ENCODE measurements around the gene SPTY2D1. TPM values are rescaled to one million over a fixed set of nuclear protein-coding genes. Genes with fewer than 3 reads are reported as not detected.

SPTY2D1 gene
- total RNA-seq, 1 experiment from 2014 or later = 23.7 TPM

- ChIA-PET CTCF (no interaction called here), POLR2A (ENCODE audit: unreplicated experiment) (no interaction called here)
- Histone ChIP-seq H3K27ac (no peak overlapping the region), H2AFZ (no peak overlapping the region), H3K9me3 (ENCODE audit: insufficient read depth, low read depth) (no peaks in the 10 kb centered on the region), H3K27me3 (ENCODE audit: insufficient read depth, low read depth) (no peaks in the 10 kb centered on the region), H3F3A (ENCODE audit: insufficient read depth, low read depth) (0 out of 2 replicates have a peak, but pooled peaks cover 3% of the 10 kb centered on the region), H3K4me2 (no peak overlapping the region), H3K36me3 (ENCODE audit: low read depth) (0 out of 2 replicates have a peak, but pooled peaks cover 8% of the 10 kb centered on the region), H3K79me2 (ENCODE audit: low read depth) (no peaks in the 10 kb centered on the region), H3K4me3 (no peak overlapping the region), H3K9me2 (ENCODE audit: insufficient read depth) (no peaks in the 10 kb centered on the region), H3K4me1 (replicated peaks; ENCODE audit: insufficient read depth) (no peaks in the 10 kb centered on the region), H4K20me1 (ENCODE audit: insufficient read depth) (no peaks in the 10 kb centered on the region)
- intact Hi-C loops (cut with micrococcal nuclease; ENCODE audit: unreplicated experiment) = no loop called here
- no TSS peak for BruUV-seq (replicated peaks)
- DNase-seq = no peak
- no peak for TF ChIP-seq EZH2 (IDR thresholded peaks at IDR 0.05; ENCODE audit: low read depth)
- no peak for TF ChIP-seq CTCF (conservative IDR thresholded peaks at IDR 0.05)
These were observed 70.9 kb downstream of the SPTY2D1 start for GRCh38 chr11:18563090-18563730.

Other genes starting within 250 kb of the SPTY2D1 start
- 716 and 962 TPM in 2 replicates for gene LDHA, start 239.8 kb downstream of the SPTY2D1 start, total RNA-seq (2021)
- gene LDHC, start 222.0 kb downstream of the SPTY2D1 start, total RNA-seq (2021) = not detected in 2 replicates
- gene LDHAL6A, start 178.5 kb downstream of the SPTY2D1 start, total RNA-seq (2021) = not detected in 2 replicates
- gene TSG101, start 107.4 kb downstream of the SPTY2D1 start, total RNA-seq (2021) = 81.1 and 97.1 TPM in 2 replicates
- gene UEVLD, start 45.6 kb downstream of the SPTY2D1 start, total RNA-seq (2021) = 20.2 and 31.6 TPM in 2 replicates
- gene MISFA, start 34.6 kb downstream of the SPTY2D1 start, total RNA-seq (2021) = 5.8 and 7.9 TPM in 2 replicates
- 1.4 and 2.1 TPM in 2 replicates for gene TMEM86A, start 64.4 kb upstream of the SPTY2D1 start, total RNA-seq (2021)
- 0.33 and 0.63 TPM in 2 replicates for gene IGSF22, start 91.8 kb upstream of the SPTY2D1 start, total RNA-seq (2021)
- gene PTPN5, start 157.5 kb upstream of the SPTY2D1 start, total RNA-seq (2021) = not detected in 2 replicates

Data from PC-9 (cell line).